Gastroesophageal sphincter (tissue), 3 donors: Measurements from ENCODE around the gene CDC5L.

Experiments
- CTCF ChIP-seq, 4 experiments: fragments of 200-600 bp in 2 of 4; fragments of 450-650 bp in 2 of 4; sonication (generic) in 1 of 4; IDR thresholded peaks; one replicate each; pipeline ENCODE4 v1.5.1; 2017 to 2019; ENCODE audit warnings: antibody characterized with exemption in 4 of 4, mild to moderate bottlenecking in 2 of 4, moderate library complexity in 2 of 4
- POLR2A ChIP-seq, 2 donors: fragments of 450-650 bp; IDR thresholded peaks; one replicate each; pipeline ENCODE4 v1.6.1; 2017; ENCODE audit warnings: antibody characterized with exemption in 2 of 2, mild to moderate bottlenecking in 2 of 2, moderate library complexity in 1 of 2
- POLR2AphosphoS5 ChIP-seq: sonication (generic); formaldehyde crosslinking; IDR thresholded peaks from one replicate; pipeline ENCODE4 v1.6.1; 2017; ENCODE audit warnings: antibody characterized with exemption

- TF ChIP-seq POLR2AphosphoS5: no peak
- TF ChIP-seq CTCF (IDR thresholded peaks at IDR 0.05): no peak
- TF ChIP-seq POLR2A (IDR thresholded peaks at IDR 0.05): no peak
Observed at GRCh38 chr6:44442236-44442635, 54.7 kb downstream of the CDC5L start.
